ENCODE measurements around the gene RRM2.

Gene RRM2

GRCh38 chr2:10122500-10123280 lies at the start of gene RRM2:
RRM2 (plus strand) TSS chr2:10122739; CDS start chr2:10122799, 60 bp downstream.
- DNase-seq: peak; percentile 89

- no peak for DNase-seq
These were observed 48.8 kb upstream of the RRM2 start for GRCh38 chr2:10073706-10074105.

GRCh38 chr2:10075101-10075500 lies 47.4 kb upstream of the RRM2 start:
- no peak for DNase-seq

GRCh38 chr2:10075571-10076209 lies 46.8 kb upstream of the RRM2 start:
- DNase-seq: no peak

GRCh38 chr2:10076511-10076910 lies 46.0 kb upstream of the RRM2 start:
- DNase-seq: no peak

- no peak for DNase-seq
These were observed 45.5 kb upstream of the RRM2 start for GRCh38 chr2:10076988-10077527.

GRCh38 chr2:10078001-10078400 lies 44.5 kb upstream of the RRM2 start:
- DNase-seq: no peak

GRCh38 chr2:10078704-10079265 lies 43.8 kb upstream of the RRM2 start:
- no peak for DNase-seq

GRCh38 chr2:10079266-10079869 lies 43.2 kb upstream of the RRM2 start:
- DNase-seq: no peak

- DNase-seq: no peak
These were observed 42.5 kb upstream of the RRM2 start, which contains the start of gene CYS1 for GRCh38 chr2:10079870-10080535. CYS1 (minus strand) TSS chr2:10080411; CDS start chr2:10080223, 188 bp downstream.

- DNase-seq: no peak
These were observed 41.8 kb upstream of the RRM2 start for GRCh38 chr2:10080536-10081304.

- no peak for DNase-seq
These were observed 39.5 kb upstream of the RRM2 start for GRCh38 chr2:10083046-10083445.

GRCh38 chr2:10083692-10084211 lies 38.8 kb upstream of the RRM2 start:
- DNase-seq: no peak

GRCh38 chr2:10084223-10084865 lies 38.2 kb upstream of the RRM2 start:
- DNase-seq: no peak

- no peak for DNase-seq
These were observed 37.4 kb upstream of the RRM2 start for GRCh38 chr2:10085043-10085667.

- no peak for DNase-seq
These were observed 36.9 kb upstream of the RRM2 start for GRCh38 chr2:10085668-10086059.

- no peak for DNase-seq
These were observed 35.6 kb upstream of the RRM2 start for GRCh38 chr2:10086950-10087349.

GRCh38 chr2:10087360-10087759 lies 35.2 kb upstream of the RRM2 start:
- no peak for DNase-seq

- no peak for DNase-seq
These were observed 32.9 kb upstream of the RRM2 start for GRCh38 chr2:10089565-10090190.

- DNase-seq: no peak
These were observed 31.2 kb upstream of the RRM2 start for GRCh38 chr2:10091182-10091888.
